H1 (cell line): ENCODE data around the gene NLN.

ENCODE experiments used
- ATF3 ChIP-seq: IDR thresholded peaks from 2 replicates; pipeline ENCODE4 v1.6.1; 2011; ENCODE audit warnings: low read depth, mild to moderate bottlenecking, low read length; ENCODE audit not compliant: insufficient read depth
- EP300 ChIP-seq, 2 experiments: IDR thresholded peaks; 1 replicate in 1 of 2; 2 replicates in 1 of 2; pipeline ENCODE4 v1.6.1; 2011 to 2012; ENCODE audit warnings: low read depth in 2 of 2, low read length in 2 of 2, mild to moderate bottlenecking in 2 of 2, borderline replicate concordance in 1 of 2, inconsistent platforms in 1 of 2, moderate library complexity in 1 of 2
- EZH2 ChIP-seq: fragments of 200-600 bp; sonication (generic); IDR thresholded peaks from 2 replicates; pipeline ENCODE4 v1.7.1; 2012; ENCODE audit warnings: low read depth, mild to moderate bottlenecking, moderate library complexity, low read length, inconsistent platforms; ENCODE audit not compliant: severe bottlenecking
- GABPA ChIP-seq: IDR thresholded peaks from 2 replicates; pipeline ENCODE4 v1.6.1; 2011; ENCODE audit warnings: mild to moderate bottlenecking, low read length, moderate library complexity, borderline replicate concordance; ENCODE audit not compliant: insufficient read depth
- JUN ChIP-seq: IDR thresholded peaks from 2 replicates; pipeline ENCODE4 v1.6.1; 2011; ENCODE audit warnings: low read depth, mild to moderate bottlenecking, improper control_type of control experiment, low read length
- KDM1A ChIP-seq: fragments of 200-600, 300-600 bp; sonication (generic); IDR thresholded peaks from 2 replicates; pipeline ENCODE4 v1.7.1; 2016; ENCODE audit warnings: mild to moderate bottlenecking, low read length, borderline replicate concordance
- NRF1 ChIP-seq: IDR thresholded peaks from 2 replicates; pipeline ENCODE4 v1.6.1; 2011; ENCODE audit warnings: mild to moderate bottlenecking, low read depth, low read length, improper control_type of control experiment
- POLR2A ChIP-seq, 2 experiments: IDR thresholded peaks; 1 replicate in 1 of 2; 2 replicates in 1 of 2; pipeline ENCODE4 v1.6.1; 2011; ENCODE audit warnings: low read depth in 2 of 2, low read length in 2 of 2, mild to moderate bottlenecking in 2 of 2; ENCODE audit errors: control extremely low read depth in 1 of 2
- SP1 ChIP-seq: IDR thresholded peaks from 2 replicates; pipeline ENCODE4 v1.6.1; 2011; ENCODE audit warnings: low read depth, low read length
- SUZ12 ChIP-seq: fragments of 200-600 bp; sonication (generic); IDR thresholded peaks from 2 replicates; pipeline ENCODE4 v1.6.1; 2012; ENCODE audit warnings: mild to moderate bottlenecking, inconsistent platforms, low read length, moderate library complexity, mixed read lengths
- TAF7 ChIP-seq: optimal IDR thresholded peaks from 2 replicates; pipeline ENCODE3; 2011; ENCODE audit warnings: low read depth, mild to moderate bottlenecking, inconsistent platforms, low read length, moderate library complexity, borderline replicate concordance
- ZNF274 ChIP-seq: IDR thresholded peaks from 2 replicates; pipeline ENCODE4 v1.7.0; 2012; ENCODE audit warnings: low read length, borderline replicate concordance; ENCODE audit errors: extremely low read depth
- TF ChIP-seq, protein P1 (sequence below), 3 experiments: IDR thresholded peaks; 1 replicate in 2 of 3; 2 replicates in 1 of 3; pipeline versions ENCODE4 v1.5.1 to v1.6.1; 2011; ENCODE audit warnings: low read length in 3 of 3, mild to moderate bottlenecking in 3 of 3, inconsistent platforms in 2 of 3, low read depth in 1 of 3, moderate library complexity in 1 of 3; ENCODE audit not compliant: insufficient read depth in 1 of 3; ENCODE audit errors: control extremely low read depth in 1 of 3

- TF ChIP-seq POLR2A (IDR thresholded peaks at IDR 0.05; ENCODE audit: control extremely low read depth in 1 of 2, low read depth in 2 of 2, low read length in 2 of 2) (no peak), TAF7 (no peak), SP1 (no peak), EZH2 (no peak), EP300 (IDR thresholded peaks at IDR 0.05; ENCODE audit: borderline replicate concordance in 1 of 2, low read depth in 2 of 2, low read length in 2 of 2) (no peak), ATF3 (no peak), SUZ12 (no peak), GABPA (no peak), KDM1A (no peak), JUN (no peak), ZNF274 (no peak), NRF1 (no peak)
- TF ChIP-seq, protein P1, sequence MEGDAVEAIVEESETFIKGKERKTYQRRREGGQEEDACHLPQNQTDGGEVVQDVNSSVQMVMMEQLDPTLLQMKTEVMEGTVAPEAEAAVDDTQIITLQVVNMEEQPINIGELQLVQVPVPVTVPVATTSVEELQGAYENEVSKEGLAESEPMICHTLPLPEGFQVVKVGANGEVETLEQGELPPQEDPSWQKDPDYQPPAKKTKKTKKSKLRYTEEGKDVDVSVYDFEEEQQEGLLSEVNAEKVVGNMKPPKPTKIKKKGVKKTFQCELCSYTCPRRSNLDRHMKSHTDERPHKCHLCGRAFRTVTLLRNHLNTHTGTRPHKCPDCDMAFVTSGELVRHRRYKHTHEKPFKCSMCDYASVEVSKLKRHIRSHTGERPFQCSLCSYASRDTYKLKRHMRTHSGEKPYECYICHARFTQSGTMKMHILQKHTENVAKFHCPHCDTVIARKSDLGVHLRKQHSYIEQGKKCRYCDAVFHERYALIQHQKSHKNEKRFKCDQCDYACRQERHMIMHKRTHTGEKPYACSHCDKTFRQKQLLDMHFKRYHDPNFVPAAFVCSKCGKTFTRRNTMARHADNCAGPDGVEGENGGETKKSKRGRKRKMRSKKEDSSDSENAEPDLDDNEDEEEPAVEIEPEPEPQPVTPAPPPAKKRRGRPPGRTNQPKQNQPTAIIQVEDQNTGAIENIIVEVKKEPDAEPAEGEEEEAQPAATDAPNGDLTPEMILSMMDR (IDR thresholded peaks at IDR 0.05; ENCODE audit: control extremely low read depth in 1 of 3, insufficient read depth in 1 of 3, low read depth in 1 of 3, low read length in 3 of 3) = no peak
Measured at GRCh38 chr5:65823845-65824445, 101.9 kb downstream of the NLN start.
